Hepatocyte (in vitro differentiated cells): ENCODE results near the gene ALDH1A3. TPM values are rescaled to one million over a fixed set of nuclear protein-coding genes. Genes with fewer than 3 reads are reported as not detected.

Source experiments
- DNase-seq: peaks from one replicate; pipeline ENCODE4 v3.0.0-alpha.2; 2016; ENCODE audit warnings: low spot score
- H2AFZ ChIP-seq: fragments of 200-600 bp; sonication (generic); 2 replicates; pipeline ENCODE4 v1.6.0; 2016; ENCODE audit warnings: antibody characterized with exemption, mild to moderate bottlenecking
- H3K27ac ChIP-seq: fragments of 200-600 bp; sonication (generic); 2 replicates; pipeline ENCODE4 v1.5.1; 2016; ENCODE audit warnings: mild to moderate bottlenecking
- H3K27me3 ChIP-seq: fragments of 200-600 bp; sonication (generic); 2 replicates; pipeline ENCODE4 v1.6.1; 2016
- H3K36me3 ChIP-seq: fragments of 200-600 bp; sonication (generic); replicated peaks from 2 replicates; pipeline ENCODE4 v1.5.1; 2016; ENCODE audit warnings: low read depth; ENCODE audit not compliant: insufficient read depth
- H3K4me1 ChIP-seq: fragments of 200-600 bp; sonication (generic); 2 replicates; pipeline ENCODE4 v1.5.1; 2016; ENCODE audit warnings: mild to moderate bottlenecking, moderate library complexity; ENCODE audit not compliant: insufficient read depth
- H3K4me2 ChIP-seq: fragments of 200-600 bp; sonication (generic); 2 replicates; pipeline ENCODE4 v1.6.0; 2016
- H3K4me3 ChIP-seq: fragments of 200-600 bp; sonication (generic); 2 replicates; pipeline ENCODE4 v1.5.1; 2016; ENCODE audit warnings: mild to moderate bottlenecking
- H3K79me2 ChIP-seq: fragments of 200-600 bp; sonication (generic); 2 replicates; pipeline ENCODE4 v1.6.0; 2017; ENCODE audit warnings: mild to moderate bottlenecking
- H3K9me2 ChIP-seq: fragments of 200-600 bp; sonication (generic); replicated peaks from 2 replicates; pipeline ENCODE4 v1.6.0; 2017; ENCODE audit warnings: mild to moderate bottlenecking; ENCODE audit not compliant: insufficient read depth
- H3K9me3 ChIP-seq: fragments of 200-600 bp; sonication (generic); 2 replicates; pipeline ENCODE4 v1.5.1; 2016; ENCODE audit warnings: low read depth, mild to moderate bottlenecking
- H4K20me1 ChIP-seq: fragments of 200-600 bp; sonication (generic); 2 replicates; pipeline ENCODE4 v1.6.0; 2016; ENCODE audit warnings: mild to moderate bottlenecking; ENCODE audit not compliant: insufficient read depth, poor library complexity, severe bottlenecking
- EZH2 ChIP-seq: fragments of 200-600 bp; sonication (generic); IDR thresholded peaks from 2 replicates; pipeline ENCODE4 v1.6.1; 2016; ENCODE audit warnings: antibody characterized with exemption, mild to moderate bottlenecking, borderline replicate concordance
- EZH2phosphoT487 ChIP-seq: fragments of 200-600 bp; sonication (generic); IDR thresholded peaks from one replicate; pipeline ENCODE4 v1.6.1; 2018; ENCODE audit warnings: antibody characterized with exemption, mild to moderate bottlenecking, low read depth, moderate library complexity; ENCODE audit not compliant: unreplicated experiment, severe bottlenecking
- WGBS: methylation state at CpG from one replicate; pipeline ENCODE4 v1.1.6; 2016; ENCODE audit warnings: low lambda C conversion rate; ENCODE audit errors: missing lambda C conversion rate; 5-methylcytosine and 5-hydroxymethylcytosine counted together
- polyA plus RNA-seq: library from polyadenylated mRNA; unstranded; fragments of >200 nt; fragmentation: Nextera tagmentation; extraction: Ambion mirVana; gene quantifications from 2 replicates; pipeline ENCODE4 v1.2.1, GENCODE V29; 2016
- total RNA-seq: library from RNA; depleted of rRNA; stranded (reverse); fragments of >200 nt; gene quantifications from 2 replicates; pipeline ENCODE4 v1.2.3, GENCODE V29; 2014
- TF ChIP-seq, protein P1 (sequence below): fragments of 200-600 bp; sonication (generic); IDR thresholded peaks from 2 replicates; pipeline ENCODE4 v1.5.1; 2016; ENCODE audit warnings: antibody characterized with exemption, mild to moderate bottlenecking; ENCODE audit not compliant: poor library complexity

ALDH1A3 gene
- total and polyA plus RNA-seq, 2 experiments from 2014 or later = 6.8 to 20.5 TPM

DNA sequence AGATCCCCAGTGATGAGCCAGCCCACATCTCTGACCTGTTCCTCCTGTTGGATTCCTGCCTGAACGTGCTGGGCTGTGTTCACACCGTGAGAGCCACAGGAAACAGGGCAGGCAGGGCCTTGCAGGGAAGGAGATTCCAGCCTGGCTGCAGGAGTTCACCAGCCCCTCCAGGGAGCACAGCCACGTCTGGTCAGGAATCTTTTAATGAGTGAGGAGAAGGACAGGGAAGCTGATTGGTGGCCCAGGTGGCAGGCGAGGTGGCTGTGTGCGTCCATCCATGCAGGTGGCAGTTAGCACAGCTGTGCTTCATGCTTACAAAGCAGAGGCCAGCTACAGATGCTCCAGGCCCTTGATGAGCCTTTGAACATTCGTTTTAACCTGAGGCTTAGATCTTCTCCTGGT, 50.0 kb downstream of the ALDH1A3 start:
- Histone ChIP-seq H3K27ac (no peak overlapping the region), H2AFZ (no peak overlapping the region), H3K4me3 (no peak overlapping the region), H3K4me1 (no peaks in the 10 kb centered on the region), H3K79me2 (no peaks in the 10 kb centered on the region), H3K9me2 (no peaks in the 10 kb centered on the region), H3K36me3 (no peaks in the 10 kb centered on the region), H3K4me2 (no peak overlapping the region), H4K20me1 (no peaks in the 10 kb centered on the region), H3K9me3 (no peaks in the 10 kb centered on the region), H3K27me3 (no peaks in the 10 kb centered on the region)
- DNase-seq = no peak
- WGBS = 42% methylated on average over 6 of the region's 6 CpGs
- TF ChIP-seq EZH2 (no peak), EZH2phosphoT487 (no peak)
- TF ChIP-seq, protein P1, sequence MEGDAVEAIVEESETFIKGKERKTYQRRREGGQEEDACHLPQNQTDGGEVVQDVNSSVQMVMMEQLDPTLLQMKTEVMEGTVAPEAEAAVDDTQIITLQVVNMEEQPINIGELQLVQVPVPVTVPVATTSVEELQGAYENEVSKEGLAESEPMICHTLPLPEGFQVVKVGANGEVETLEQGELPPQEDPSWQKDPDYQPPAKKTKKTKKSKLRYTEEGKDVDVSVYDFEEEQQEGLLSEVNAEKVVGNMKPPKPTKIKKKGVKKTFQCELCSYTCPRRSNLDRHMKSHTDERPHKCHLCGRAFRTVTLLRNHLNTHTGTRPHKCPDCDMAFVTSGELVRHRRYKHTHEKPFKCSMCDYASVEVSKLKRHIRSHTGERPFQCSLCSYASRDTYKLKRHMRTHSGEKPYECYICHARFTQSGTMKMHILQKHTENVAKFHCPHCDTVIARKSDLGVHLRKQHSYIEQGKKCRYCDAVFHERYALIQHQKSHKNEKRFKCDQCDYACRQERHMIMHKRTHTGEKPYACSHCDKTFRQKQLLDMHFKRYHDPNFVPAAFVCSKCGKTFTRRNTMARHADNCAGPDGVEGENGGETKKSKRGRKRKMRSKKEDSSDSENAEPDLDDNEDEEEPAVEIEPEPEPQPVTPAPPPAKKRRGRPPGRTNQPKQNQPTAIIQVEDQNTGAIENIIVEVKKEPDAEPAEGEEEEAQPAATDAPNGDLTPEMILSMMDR = no peak

DNA sequence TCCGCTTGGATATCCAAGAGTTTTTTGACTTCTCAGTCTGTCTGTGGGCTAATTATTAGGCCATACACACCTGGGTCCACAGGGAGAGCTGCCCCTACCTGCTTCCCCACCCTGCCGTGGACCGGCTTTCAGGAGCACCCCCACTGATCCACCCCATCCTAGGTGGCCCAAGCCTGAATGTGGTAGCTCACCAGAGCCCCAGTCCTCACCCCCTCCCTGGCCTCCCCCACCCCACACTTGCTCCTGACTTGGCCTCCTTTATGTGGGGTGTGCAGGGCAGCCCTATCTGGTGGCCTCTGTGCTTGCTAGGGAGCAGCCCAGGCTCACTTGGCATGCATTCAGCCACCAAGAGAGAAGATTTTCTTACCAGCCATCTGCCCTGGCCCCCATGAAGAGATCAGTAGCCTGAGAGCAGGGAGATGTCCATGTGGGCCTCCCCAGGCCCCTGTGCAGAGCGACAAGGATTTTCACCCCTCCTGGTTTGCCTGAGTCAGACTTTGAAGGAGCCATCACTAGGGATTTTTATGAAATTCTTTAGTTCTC, 50.7 kb downstream of the ALDH1A3 start:
- DNase-seq = no peak
- H3K36me3 ChIP-seq = no peaks in the 10 kb centered on the region
- no peaks in the 10 kb centered on the region for H3K4me1 ChIP-seq
- no peak overlapping the region for H3K4me2 ChIP-seq
- WGBS = 95% methylated on average over 4 of the region's 4 CpGs
- no peaks in the 10 kb centered on the region for H3K9me2 ChIP-seq
- no peak overlapping the region for H2AFZ ChIP-seq
- H3K27ac ChIP-seq = no peak overlapping the region
- no peaks in the 10 kb centered on the region for H3K79me2 ChIP-seq
- H3K4me3 ChIP-seq = no peak overlapping the region
- H3K27me3 ChIP-seq = no peaks in the 10 kb centered on the region
- TF ChIP-seq EZH2phosphoT487 (no peak), EZH2 (no peak)
- TF ChIP-seq, protein P1 = no peak
- no peaks in the 10 kb centered on the region for H4K20me1 ChIP-seq
- H3K9me3 ChIP-seq = no peaks in the 10 kb centered on the region

DNA sequence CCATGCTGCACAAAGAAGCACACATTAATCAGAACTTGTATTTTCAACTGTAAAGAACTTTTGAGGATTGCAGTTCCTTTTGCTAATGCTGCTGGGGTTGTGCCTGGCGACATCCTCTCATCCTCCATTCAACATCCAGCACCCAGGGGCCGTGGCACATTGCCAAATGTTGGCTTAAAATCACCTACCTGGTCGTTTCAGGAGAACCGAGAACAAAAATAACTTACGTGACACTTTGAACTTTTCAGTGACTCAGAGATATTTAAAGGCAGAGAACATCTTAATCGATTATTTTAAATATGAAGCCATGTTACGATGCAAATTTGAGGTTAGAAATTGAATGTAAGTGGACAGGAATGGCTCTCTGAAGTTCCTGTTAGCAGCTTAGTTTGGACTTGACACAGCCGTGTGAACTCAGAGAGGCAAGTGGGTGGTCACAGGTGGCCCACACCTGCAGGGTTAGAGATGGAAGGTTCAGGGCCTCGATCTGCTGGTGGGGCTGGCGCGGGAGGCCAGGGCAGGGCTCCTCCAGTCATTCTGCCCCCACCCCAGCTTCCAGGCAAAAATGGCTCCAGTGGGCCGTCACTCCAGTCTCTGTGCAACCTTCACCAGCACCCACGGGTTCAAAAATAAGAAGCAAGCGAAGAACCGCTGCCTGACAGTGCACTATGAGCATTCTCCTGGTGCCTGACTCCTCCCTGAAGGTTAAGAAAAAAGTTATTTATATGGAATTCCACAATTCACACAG, 51.7 kb downstream of the ALDH1A3 start:
- Histone ChIP-seq H3K4me2 (no peak overlapping the region), H4K20me1 (no peaks in the 10 kb centered on the region), H3K4me1 (no peaks in the 10 kb centered on the region), H3K27ac (no peak overlapping the region), H3K27me3 (no peaks in the 10 kb centered on the region), H2AFZ (no peak overlapping the region), H3K9me3 (no peaks in the 10 kb centered on the region), H3K36me3 (no peaks in the 10 kb centered on the region), H3K4me3 (no peak overlapping the region), H3K9me2 (no peaks in the 10 kb centered on the region), H3K79me2 (no peaks in the 10 kb centered on the region)
- TF ChIP-seq EZH2phosphoT487 = no peak
- TF ChIP-seq EZH2 = no peak
- TF ChIP-seq, protein P1 = no peak
- DNase-seq = no peak
- WGBS = 88% methylated on average over 15 of the region's 15 CpGs
